ENCODE data around the gene FNDC3B. TPM values are rescaled to one million over a fixed set of nuclear protein-coding genes. Genes with fewer than 3 reads are reported as not detected.
"Not testable (repeated sequence)": the region's sequence is repeated elsewhere in the genome, so short reads cannot be mapped to it uniquely, and the experiment has no call there.

The FNDC3B gene
- polyA plus RNA-seq (ENCODE audit: low read depth in 6 of 6) = 1 to 10 TPM in 5 of 6 donors, not detected in 1; 1.2 to 3.1 (median 2.2) TPM

GRCh38 chr3:172039436-172040077, at the start of gene FNDC3B:
Gene FNDC3B, plus strand, starts transcription at chr3:172039578. Its CDS starts 72,902 bp downstream, at chr3:172112480.
- Mint-ChIP-seq H3K27ac (peak within 1 kb of the TSS; percentile 93 to 99 (median 98)), H3K27me3 (peaks cover 30 to 35% (median 34%) of the 10 kb centered on the region in 3 donors), H3K36me3 (peaks cover 0 to 8% of the 10 kb centered on the region in 2 donors), H3K9me3 (peaks cover 0 to 2% (median 0%) of the 10 kb centered on the region in 7 donors), H3K4me3 (peak within 1 kb of the TSS; percentile 93 to 99 (median 98)), H3K4me1 (peaks cover 5 to 18% (median 11%) of the 10 kb centered on the region in 3 donors)
- ATAC-seq (ENCODE audit: low read depth in 2 of 2) = peak; percentile 93
- DNase-seq = peak; percentile 89

GRCh38 chr3:171990239-171990638, 49.1 kb upstream of the FNDC3B start:
- H3K4me3 Mint-ChIP-seq; DNase-seq; H3K4me1 Mint-ChIP-seq; H3K9me3 Mint-ChIP-seq; ATAC-seq (ENCODE audit: low read depth in 2 of 2); H3K36me3 Mint-ChIP-seq; H3K27ac Mint-ChIP-seq: not testable (repeated sequence)
- H3K27me3 Mint-ChIP-seq = peaks cover 0 to 20% (median 0%) of the 10 kb centered on the region in 3 donors

- DNase-seq (no peak), ATAC-seq (ENCODE audit: low read depth in 2 of 2) (no peak)
- no peak overlapping the region for H3K27ac Mint-ChIP-seq
- H3K4me1 Mint-ChIP-seq = no peaks in the 10 kb centered on the region
- peaks cover 0 to 5% (median 2%) of the 10 kb centered on the region in 7 donors for H3K9me3 Mint-ChIP-seq
- H3K27me3 Mint-ChIP-seq = peaks cover 0 to 16% (median 0%) of the 10 kb centered on the region in 3 donors
- H3K36me3 Mint-ChIP-seq = no peaks in the 10 kb centered on the region
- no peak overlapping the region for H3K4me3 Mint-ChIP-seq
These were observed 48.2 kb upstream of the FNDC3B start for GRCh38 chr3:171991166-171991565.

- Mint-ChIP-seq H3K4me1 (no peaks in the 10 kb centered on the region), H3K9me3 (peaks cover 4 to 26% (median 8%) of the 10 kb centered on the region in 7 donors), H3K27me3 (peaks cover 0 to 18% (median 5%) of the 10 kb centered on the region in 3 donors), H3K4me3 (no peak overlapping the region), H3K36me3 (peaks cover 0 to 4% of the 10 kb centered on the region in 2 donors), H3K27ac (no peak overlapping the region)
- DNase-seq = no peak
- no peak for ATAC-seq (ENCODE audit: low read depth in 2 of 2)
These were observed 44.5 kb upstream of the FNDC3B start for GRCh38 chr3:171994646-171995428.

GRCh38 chr3:171995486-171995885, 43.9 kb upstream of the FNDC3B start:
- no peak overlapping the region for H3K27ac Mint-ChIP-seq
- no peaks in the 10 kb centered on the region for H3K4me1 Mint-ChIP-seq
- H3K27me3 Mint-ChIP-seq = peaks cover 0 to 14% (median 7%) of the 10 kb centered on the region in 3 donors
- ATAC-seq (ENCODE audit: low read depth in 2 of 2) (no peak), DNase-seq (no peak)
- H3K9me3 Mint-ChIP-seq = peaks cover 4 to 26% (median 8%) of the 10 kb centered on the region in 7 donors
- peaks cover 0 to 4% of the 10 kb centered on the region in 2 donors for H3K36me3 Mint-ChIP-seq
- no peak overlapping the region for H3K4me3 Mint-ChIP-seq

- H3K36me3 Mint-ChIP-seq = peaks cover 0 to 4% of the 10 kb centered on the region in 2 donors
- no peak for DNase-seq
- H3K9me3 Mint-ChIP-seq = peaks cover 4 to 26% (median 8%) of the 10 kb centered on the region in 7 donors
These were observed 43.1 kb upstream of the FNDC3B start for GRCh38 chr3:171996178-171996817.

GRCh38 chr3:171998731-171999130, 40.6 kb upstream of the FNDC3B start:
- H3K9me3 Mint-ChIP-seq = peaks cover 8 to 32% (median 12%) of the 10 kb centered on the region in 7 donors

More at GRCh38 chr3:171996178-171996817, 43.1 kb upstream of the FNDC3B start:
- no peak for ATAC-seq (ENCODE audit: low read depth in 2 of 2)
- Mint-ChIP-seq H3K4me1 (no peaks in the 10 kb centered on the region), H3K27me3 (peaks cover 0 to 14% (median 10%) of the 10 kb centered on the region in 3 donors), H3K4me3 (no peak overlapping the region), H3K27ac (no peak overlapping the region)

GRCh38 chr3:172001616-172002015, 37.8 kb upstream of the FNDC3B start:
- not testable (repeated sequence) for H3K27me3 Mint-ChIP-seq; H3K36me3 Mint-ChIP-seq; DNase-seq; H3K4me3 Mint-ChIP-seq; H3K4me1 Mint-ChIP-seq; H3K27ac Mint-ChIP-seq; ATAC-seq (ENCODE audit: low read depth in 2 of 2)
- peaks cover 5 to 23% (median 10%) of the 10 kb centered on the region in 7 donors for H3K9me3 Mint-ChIP-seq

More at GRCh38 chr3:171998731-171999130, 40.6 kb upstream of the FNDC3B start:
- DNase-seq; H3K4me1 Mint-ChIP-seq; H3K36me3 Mint-ChIP-seq; ATAC-seq (ENCODE audit: low read depth in 2 of 2); H3K27ac Mint-ChIP-seq; H3K4me3 Mint-ChIP-seq: not testable (repeated sequence)
- H3K27me3 Mint-ChIP-seq = peaks cover 0 to 10% (median 10%) of the 10 kb centered on the region in 3 donors

GRCh38 chr3:172002512-172003078, 36.8 kb upstream of the FNDC3B start:
- Mint-ChIP-seq H3K27ac (no peak overlapping the region), H3K9me3 (peaks cover 4 to 13% (median 8%) of the 10 kb centered on the region in 7 donors), H3K4me1 (no peaks in the 10 kb centered on the region), H3K27me3 (peaks cover 0 to 5% (median 5%) of the 10 kb centered on the region in 3 donors), H3K4me3 (no peak overlapping the region), H3K36me3 (peaks cover 0 to 4% of the 10 kb centered on the region in 2 donors)
- ATAC-seq (ENCODE audit: low read depth in 2 of 2) (no peak), DNase-seq (no peak)

GRCh38 chr3:172003146-172003545, 36.2 kb upstream of the FNDC3B start:
- ATAC-seq (ENCODE audit: low read depth in 2 of 2) (no peak), DNase-seq (no peak)
- Mint-ChIP-seq H3K27me3 (peaks cover 0 to 5% (median under 1%) of the 10 kb centered on the region in 3 donors), H3K9me3 (peaks cover 4 to 14% (median 8%) of the 10 kb centered on the region in 7 donors), H3K36me3 (no peaks in the 10 kb centered on the region), H3K4me1 (no peaks in the 10 kb centered on the region), H3K4me3 (no peak overlapping the region), H3K27ac (no peak overlapping the region)

- Mint-ChIP-seq H3K4me3 (no peak overlapping the region), H3K4me1 (no peaks in the 10 kb centered on the region), H3K36me3 (no peaks in the 10 kb centered on the region), H3K9me3 (peaks cover 0 to 4% (median 0%) of the 10 kb centered on the region in 7 donors), H3K27ac (peak overlapping the region in 1 of 6 donors; percentile 2), H3K27me3 (no peaks in the 10 kb centered on the region)
- DNase-seq (no peak), ATAC-seq (ENCODE audit: low read depth in 2 of 2) (no peak)
These were observed 32.4 kb upstream of the FNDC3B start for GRCh38 chr3:172007065-172007370.

GRCh38 chr3:172009803-172010202, 29.6 kb upstream of the FNDC3B start:
- Mint-ChIP-seq H3K4me1 (no peaks in the 10 kb centered on the region), H3K36me3 (no peaks in the 10 kb centered on the region), H3K4me3 (no peak overlapping the region), H3K9me3 (peaks cover 0 to 2% (median 0%) of the 10 kb centered on the region in 7 donors), H3K27me3 (peaks cover 0 to 8% (median 4%) of the 10 kb centered on the region in 3 donors), H3K27ac (no peak overlapping the region)
- no peak for ATAC-seq (ENCODE audit: low read depth in 2 of 2)
- no peak for DNase-seq

- H3K27me3 Mint-ChIP-seq = peaks cover 7 to 17% (median 13%) of the 10 kb centered on the region in 3 donors
- H3K4me1 Mint-ChIP-seq = no peaks in the 10 kb centered on the region
- no peak for DNase-seq
- no peak for ATAC-seq (ENCODE audit: low read depth in 2 of 2)
- H3K27ac Mint-ChIP-seq = no peak overlapping the region
- H3K36me3 Mint-ChIP-seq = no peaks in the 10 kb centered on the region
- peaks cover 0 to 5% (median 0%) of the 10 kb centered on the region in 7 donors for H3K9me3 Mint-ChIP-seq
- no peak overlapping the region for H3K4me3 Mint-ChIP-seq
These were observed 26.6 kb upstream of the FNDC3B start for GRCh38 chr3:172012775-172013174.

Measured in naive B cell (primary cell).